ENCODE data around the gene ABCC3.

- TF ChIP-seq FOXK2 (IDR thresholded peaks at IDR 0.05), result no peak
- no peak for TF ChIP-seq SUZ12 (IDR thresholded peaks at IDR 0.05)
- TF ChIP-seq SP1 (IDR thresholded peaks at IDR 0.05), result no peak
- no peak for TF ChIP-seq PKNOX1 (IDR thresholded peaks at IDR 0.05)
- no peak for TF ChIP-seq BHLHE40 (IDR thresholded peaks at IDR 0.05; ENCODE audit: borderline replicate concordance)
- no peak for TF ChIP-seq ELF4 (IDR thresholded peaks at IDR 0.05)
- no peak for TF ChIP-seq NFRKB (IDR thresholded peaks at IDR 0.05)
- no peak for TF ChIP-seq CTBP1 (IDR thresholded peaks at IDR 0.05; ENCODE audit: borderline replicate concordance)
Measured at GRCh38 chr17:50620858-50621257, 13.8 kb upstream of the ABCC3 start.

Measured in HEK293T (cell line).